ENCODE measurements around the gene CCDC178.
"Not testable (repeated sequence)": the region's sequence is repeated elsewhere in the genome, so short reads cannot be mapped to it uniquely, and the experiment has no call there.

The CCDC178 gene

GRCh38 chr18:32983721-32984120 lies 456.8 kb downstream of the CCDC178 start:
- no peak for DNase-seq (ENCODE audit: low read depth)

- peak; percentile 63 for DNase-seq (ENCODE audit: low read depth)
These were observed 459.6 kb downstream of the CCDC178 start for GRCh38 chr18:32980896-32981295.

GRCh38 chr18:32975501-32975900 lies 465.0 kb downstream of the CCDC178 start:
- no peak for DNase-seq (ENCODE audit: low read depth)

- DNase-seq (ENCODE audit: low read depth): no peak
These were observed 465.4 kb downstream of the CCDC178 start for GRCh38 chr18:32975163-32975436.

- peak; percentile 1 for DNase-seq (ENCODE audit: low read depth)
These were observed 465.9 kb downstream of the CCDC178 start for GRCh38 chr18:32974421-32975162.

GRCh38 chr18:32968248-32968647 lies 472.3 kb downstream of the CCDC178 start:
- DNase-seq (ENCODE audit: low read depth): no peak

GRCh38 chr18:32966141-32966540 lies 474.4 kb downstream of the CCDC178 start:
- no peak for DNase-seq (ENCODE audit: low read depth)

- DNase-seq (ENCODE audit: low read depth): no peak
These were observed 479.0 kb downstream of the CCDC178 start for GRCh38 chr18:32961538-32961937.

GRCh38 chr18:32958746-32959145 lies 481.8 kb downstream of the CCDC178 start:
- DNase-seq (ENCODE audit: low read depth): no peak

- peak; percentile 84 for DNase-seq (ENCODE audit: low read depth)
These were observed 483.8 kb downstream of the CCDC178 start for GRCh38 chr18:32956591-32957315.

GRCh38 chr18:32952318-32952717 lies 488.2 kb downstream of the CCDC178 start:
- not testable (repeated sequence) for DNase-seq (ENCODE audit: low read depth)

- no peak for DNase-seq (ENCODE audit: low read depth)
These were observed 502.9 kb downstream of the CCDC178 start for GRCh38 chr18:32937597-32937996.

GRCh38 chr18:32937066-32937465 lies 503.5 kb downstream of the CCDC178 start:
- no peak for DNase-seq (ENCODE audit: low read depth)

GRCh38 chr18:32934201-32934600 lies 506.3 kb downstream of the CCDC178 start:
- DNase-seq (ENCODE audit: low read depth): no peak

- DNase-seq (ENCODE audit: low read depth): peak; percentile 69
These were observed 509.7 kb downstream of the CCDC178 start for GRCh38 chr18:32930695-32931301.

GRCh38 chr18:32929213-32929612 lies 511.3 kb downstream of the CCDC178 start:
- DNase-seq (ENCODE audit: low read depth): no peak

GRCh38 chr18:32922951-32923430 lies 517.5 kb downstream of the CCDC178 start:
- DNase-seq (ENCODE audit: low read depth): no peak

GRCh38 chr18:32920796-32921787 lies 519.4 kb downstream of the CCDC178 start:
- DNase-seq (ENCODE audit: low read depth): peak; percentile 98

GRCh38 chr18:32919799-32920198 lies 520.7 kb downstream of the CCDC178 start:
- peak; percentile 52 for DNase-seq (ENCODE audit: low read depth)

GRCh38 chr18:32918692-32919250 lies 521.8 kb downstream of the CCDC178 start:
- no peak for DNase-seq (ENCODE audit: low read depth)

- DNase-seq (ENCODE audit: low read depth): no peak
These were observed 525.0 kb downstream of the CCDC178 start for GRCh38 chr18:32915516-32915915.
